HG02610 (cell line): ENCODE measurements around the gene BRICD5.

ENCODE experiments used
- ATAC-seq: cut with Tn5 transposase; IDR thresholded peaks from one replicate; pipeline ENCODE4 v1.9.1; 2021; ENCODE audit warnings: mild to moderate bottlenecking, moderate library complexity; ENCODE audit not compliant: unreplicated experiment

Gene BRICD5

GRCh38 chr16:2199621-2200139 is 11.0 kb downstream of the BRICD5 start:
- ATAC-seq: no peak

DNA sequence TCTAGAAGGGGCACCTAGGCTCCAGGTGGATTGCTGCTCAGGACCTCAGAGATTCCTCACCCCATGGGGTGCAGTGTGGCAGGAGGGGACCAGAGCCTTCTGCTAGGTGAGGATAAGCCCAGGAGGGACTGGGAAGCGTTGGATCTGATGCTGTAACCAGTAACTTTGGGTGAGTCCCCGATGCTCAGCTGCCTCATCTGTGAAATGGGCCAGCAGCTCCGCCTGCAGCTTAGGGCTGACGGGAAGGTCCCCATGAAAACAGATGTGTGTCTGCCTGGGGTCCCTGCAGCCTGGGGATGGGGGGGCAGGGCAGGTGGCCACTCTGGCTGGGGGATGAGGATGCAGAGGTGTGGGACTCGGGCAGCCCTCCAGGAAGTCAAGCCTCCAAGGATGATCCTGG is 11.6 kb downstream of the BRICD5 start:
- no peak for ATAC-seq

- ATAC-seq: no peak
These were observed 12.4 kb downstream of the BRICD5 start for GRCh38 chr16:2198283-2198682.

GRCh38 chr16:2197765-2198164 is 12.9 kb downstream of the BRICD5 start:
- ATAC-seq: no peak

DNA sequence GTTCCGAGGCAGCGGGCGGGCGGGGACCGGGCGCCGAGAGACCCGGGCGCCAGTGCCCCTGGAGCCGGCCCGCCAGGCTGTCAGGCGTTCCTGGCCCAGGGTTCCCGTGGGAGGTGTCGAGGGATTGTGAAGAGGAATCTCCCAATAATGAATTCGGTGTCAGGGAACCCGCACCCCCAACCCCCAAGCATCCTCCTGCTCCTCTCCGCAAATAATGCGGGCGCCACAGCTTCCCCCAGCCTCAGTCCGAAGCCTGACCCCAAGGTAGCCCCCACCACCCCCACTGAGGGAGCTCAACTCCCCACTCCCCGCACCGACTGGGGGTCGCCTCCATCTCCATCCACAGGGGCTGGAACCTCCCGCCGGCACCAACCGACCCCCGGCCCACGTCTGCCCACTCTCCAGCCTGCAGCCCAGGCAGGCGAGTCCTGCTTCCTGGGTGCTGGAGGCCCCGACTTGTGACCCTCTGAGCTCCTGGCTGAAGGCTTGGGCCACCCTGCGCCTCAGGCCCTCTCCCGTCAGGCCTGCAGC is 13.6 kb downstream of the BRICD5 start:
- no peak for ATAC-seq

- no peak for ATAC-seq
These were observed 14.3 kb downstream of the BRICD5 start, which contains the start of gene CASKIN1 for GRCh38 chr16:2196162-2196980. Gene CASKIN1, minus strand, starts transcription at chr16:2196605. Its CDS starts 173 bp downstream, at chr16:2196432.

- ATAC-seq: no peak
These were observed 15.1 kb downstream of the BRICD5 start for GRCh38 chr16:2195322-2196161.

GRCh38 chr16:2194852-2195321 is 15.8 kb downstream of the BRICD5 start:
- ATAC-seq: no peak

DNA sequence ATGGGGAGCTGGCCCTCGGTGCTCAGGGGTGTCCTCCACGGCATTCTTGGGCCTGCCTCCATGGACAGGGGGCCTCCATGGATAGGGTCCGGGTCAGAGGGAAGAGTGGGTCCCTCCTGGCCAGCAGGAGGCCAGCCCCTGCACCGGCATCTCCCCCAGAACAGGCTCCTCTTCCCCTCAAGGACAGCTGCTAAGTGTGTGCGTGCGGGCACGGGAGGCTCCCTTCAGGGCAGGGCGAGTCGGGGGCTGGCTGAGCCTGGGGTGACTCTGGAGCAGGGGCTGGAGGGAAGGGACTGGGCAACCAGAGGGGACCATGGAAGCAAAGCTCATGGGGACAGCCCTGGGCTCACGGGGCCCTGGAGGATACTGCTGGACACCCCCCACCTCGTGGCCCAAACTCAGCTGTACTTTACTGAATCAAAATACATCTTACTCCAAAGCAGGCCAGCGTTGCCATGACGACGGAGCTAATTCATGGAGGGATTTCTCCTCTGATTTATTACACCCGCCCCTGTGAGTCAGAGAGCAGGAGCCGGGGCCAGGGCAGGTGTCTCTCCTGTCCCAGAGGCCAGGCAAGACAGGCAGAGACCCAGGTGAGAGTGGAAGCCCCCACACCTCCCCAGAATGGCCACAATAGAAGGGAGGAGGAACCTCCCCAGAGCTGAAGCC is 16.4 kb downstream of the BRICD5 start:
- ATAC-seq: no peak

- no peak for ATAC-seq
These were observed 19.3 kb downstream of the BRICD5 start for GRCh38 chr16:2191446-2191706.

DNA sequence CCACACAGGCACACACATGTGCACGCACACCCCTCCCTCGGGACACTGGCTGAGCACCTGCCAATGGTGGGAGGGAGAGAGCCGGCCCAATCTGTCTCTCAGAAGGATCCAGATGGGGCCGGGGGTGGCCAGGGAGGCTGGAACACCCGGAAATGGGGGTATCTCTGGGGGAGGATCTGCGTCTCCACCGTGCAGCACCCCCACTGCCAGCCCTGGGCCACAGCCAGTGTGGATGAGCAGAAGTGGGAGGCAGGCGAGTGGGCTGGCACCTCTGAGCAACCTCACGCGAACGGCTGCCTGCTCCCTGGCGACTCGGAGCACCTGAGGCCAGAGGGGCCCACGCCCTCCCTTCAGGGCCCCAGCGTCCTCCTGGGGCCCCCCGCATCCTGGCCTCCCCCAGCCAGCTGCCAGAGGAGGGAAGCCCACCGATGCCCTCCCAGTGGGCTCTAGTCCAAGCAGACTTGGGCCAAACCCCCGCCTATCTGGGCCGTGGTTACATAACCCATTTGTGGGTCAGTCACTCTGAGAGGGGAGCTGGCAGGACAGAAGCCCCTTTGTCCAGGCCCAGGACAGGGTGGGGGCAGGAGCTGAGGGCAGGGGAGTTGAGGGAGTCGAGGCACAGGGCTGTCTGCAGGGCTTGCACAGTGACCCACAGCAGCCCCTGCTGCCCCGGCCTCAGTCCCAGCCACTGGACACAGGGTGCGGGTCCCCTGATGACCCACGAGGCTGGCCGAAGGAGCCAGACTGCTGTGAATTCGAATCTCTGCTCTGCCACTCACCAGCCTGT is 19.8 kb downstream of the BRICD5 start:
- no peak for ATAC-seq

DNA sequence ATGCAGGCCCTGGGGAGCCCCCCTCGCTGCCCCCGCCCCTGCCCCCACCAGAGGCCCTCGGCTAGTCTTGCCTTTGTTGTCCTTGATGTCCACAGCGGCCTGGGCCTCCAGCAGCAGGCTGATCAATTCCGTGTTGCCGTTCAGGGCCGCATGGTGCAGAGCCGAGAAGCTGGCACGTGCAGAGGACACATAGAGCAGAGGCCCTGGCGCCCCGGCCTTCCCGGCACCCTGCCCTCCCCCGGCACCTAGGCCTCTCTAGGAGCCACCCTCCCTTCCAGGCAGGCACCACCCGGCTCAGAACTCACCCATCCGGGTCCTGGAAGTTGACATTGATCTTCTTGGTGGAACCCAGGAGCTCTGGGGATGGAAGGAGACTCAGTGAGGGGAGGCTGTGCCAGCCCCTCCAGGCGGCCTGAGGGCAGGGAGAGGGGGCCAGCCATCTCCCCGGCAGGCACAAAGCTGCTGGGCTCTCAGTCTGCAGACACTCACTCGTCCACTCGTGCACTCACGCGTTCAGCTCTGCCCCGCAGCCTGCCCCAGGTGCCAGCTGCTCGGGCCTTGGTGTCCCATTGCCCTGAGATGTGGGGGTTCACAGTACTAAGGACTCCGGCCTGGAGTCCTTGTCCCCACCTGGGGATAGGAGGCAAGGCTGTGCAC is 20.5 kb downstream of the BRICD5 start:
- no peak for ATAC-seq

DNA sequence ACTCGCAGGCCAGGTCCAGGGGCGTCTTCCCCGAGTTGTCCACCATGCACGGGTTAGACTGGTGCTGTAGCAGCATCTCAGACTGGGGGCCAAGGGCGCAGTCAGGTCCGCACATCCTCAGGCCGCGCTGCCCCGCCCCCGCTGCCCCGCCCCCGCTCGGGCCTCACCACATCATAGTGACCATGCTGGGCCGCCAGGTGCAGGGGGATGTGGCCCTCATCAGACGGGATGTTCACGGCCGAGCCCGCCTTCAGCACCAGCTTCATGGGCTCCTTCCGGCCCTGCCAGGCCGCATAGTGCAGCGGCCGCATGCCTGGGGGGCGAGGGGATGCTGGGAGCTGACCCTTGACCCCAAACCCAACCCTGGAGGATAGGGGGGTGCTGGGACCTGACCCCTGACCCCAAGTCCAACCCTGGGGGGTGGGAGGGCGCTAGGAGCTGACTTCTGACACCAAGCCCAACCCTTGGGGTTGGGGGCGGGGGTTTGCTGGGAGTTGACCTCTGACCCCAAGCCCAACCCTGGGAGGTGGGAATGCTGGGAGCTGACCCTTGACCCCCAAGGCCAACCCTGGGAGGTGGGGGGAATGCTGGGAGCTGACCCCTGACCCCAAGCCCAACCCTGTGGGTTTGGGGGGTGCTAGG is 21.3 kb downstream of the BRICD5 start:
- ATAC-seq: no peak

- ATAC-seq: no peak
These were observed 22.3 kb downstream of the BRICD5 start for GRCh38 chr16:2188395-2188794.

GRCh38 chr16:2187212-2187611 is 23.5 kb downstream of the BRICD5 start:
- ATAC-seq: no peak

DNA sequence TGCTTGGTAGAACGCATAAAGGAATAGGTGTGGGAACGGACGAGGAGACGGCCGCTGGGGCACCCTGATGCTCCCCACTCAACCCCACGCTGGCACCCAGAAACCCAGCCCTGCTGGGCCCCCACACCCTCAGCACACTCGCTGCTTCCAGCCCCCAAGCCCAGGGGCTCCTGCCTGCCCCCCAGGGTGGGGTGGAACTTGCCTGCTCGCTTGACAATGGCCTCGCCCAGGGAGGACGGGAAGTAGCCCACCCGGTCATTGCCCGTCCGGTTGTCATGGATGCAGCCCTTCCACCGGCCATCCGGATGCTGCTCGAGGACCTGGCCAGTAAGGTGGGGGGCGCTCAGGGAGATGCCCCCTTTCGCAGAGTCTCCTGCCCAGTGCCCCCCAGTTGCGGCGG is 24.2 kb downstream of the BRICD5 start:
- ATAC-seq: no peak

DNA sequence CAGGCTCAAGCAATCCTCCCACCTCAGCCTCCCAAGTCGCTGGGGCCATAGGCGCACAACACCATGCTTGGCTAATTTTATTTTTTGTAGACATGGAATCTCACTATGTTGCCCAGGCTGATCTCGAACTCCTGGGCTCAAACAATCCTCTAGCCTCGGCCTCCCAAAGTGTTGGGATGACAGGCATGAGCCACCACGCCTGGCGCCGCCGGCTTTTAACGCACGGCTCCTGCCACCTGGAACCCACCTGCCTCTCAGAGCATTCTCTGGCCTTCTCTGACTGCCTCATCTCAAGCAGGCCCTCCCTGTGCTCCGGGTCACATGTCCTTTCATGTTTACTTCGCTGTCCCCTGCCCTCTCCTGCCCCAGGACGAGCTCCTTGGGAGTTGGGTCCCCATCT is 24.6 kb downstream of the BRICD5 start:
- no peak for ATAC-seq

GRCh38 chr16:2184962-2185361 is 25.7 kb downstream of the BRICD5 start:
- no peak for ATAC-seq

- ATAC-seq: no peak
These were observed 26.3 kb downstream of the BRICD5 start for GRCh38 chr16:2184346-2184745.
